GM23248 (cell line): Measurements from ENCODE around the gene ALDH16A1.

Experiments
- EZH2 ChIP-seq: fragments of 200-600 bp; sonication (generic); IDR thresholded peaks from 2 replicates; pipeline ENCODE4 v1.6.1; 2018; ENCODE audit warnings: antibody characterized with exemption, mild to moderate bottlenecking; ENCODE audit not compliant: insufficient read depth, poor library complexity, severe bottlenecking
- EZH2phosphoT487 ChIP-seq: fragments of 200-600 bp; sonication (generic); IDR thresholded peaks from 2 replicates; pipeline ENCODE4 v1.6.1; 2018; ENCODE audit warnings: antibody characterized with exemption, moderate library complexity, mild to moderate bottlenecking, low read depth; ENCODE audit not compliant: insufficient read depth

GRCh38 chr19:49515767-49516166 lies 62.7 kb downstream of the ALDH16A1 start:
- no peak for TF ChIP-seq EZH2phosphoT487
- TF ChIP-seq EZH2 = no peak
